Measurements from ENCODE around the gene GXYLT1. TPM values are rescaled to one million over a fixed set of nuclear protein-coding genes. Genes with fewer than 3 reads are reported as not detected.
A peak's percentile ranks its signal among the peaks of the same experiment; 100 is the strongest.
"Not testable (repeated sequence)": the region's sequence is repeated elsewhere in the genome, so short reads cannot be mapped to it uniquely, and the experiment has no call there.

Gene GXYLT1, protein sequence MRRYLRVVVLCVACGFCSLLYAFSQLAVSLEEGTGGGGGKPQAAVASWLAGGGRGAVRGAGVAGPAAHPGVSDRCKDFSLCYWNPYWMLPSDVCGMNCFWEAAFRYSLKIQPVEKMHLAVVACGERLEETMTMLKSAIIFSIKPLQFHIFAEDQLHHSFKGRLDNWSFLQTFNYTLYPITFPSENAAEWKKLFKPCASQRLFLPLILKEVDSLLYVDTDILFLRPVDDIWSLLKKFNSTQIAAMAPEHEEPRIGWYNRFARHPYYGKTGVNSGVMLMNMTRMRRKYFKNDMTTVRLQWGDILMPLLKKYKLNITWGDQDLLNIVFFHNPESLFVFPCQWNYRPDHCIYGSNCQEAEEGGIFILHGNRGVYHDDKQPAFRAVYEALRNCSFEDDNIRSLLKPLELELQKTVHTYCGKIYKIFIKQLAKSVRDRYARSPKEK
- total RNA-seq: 14.3 TPM

DNA sequence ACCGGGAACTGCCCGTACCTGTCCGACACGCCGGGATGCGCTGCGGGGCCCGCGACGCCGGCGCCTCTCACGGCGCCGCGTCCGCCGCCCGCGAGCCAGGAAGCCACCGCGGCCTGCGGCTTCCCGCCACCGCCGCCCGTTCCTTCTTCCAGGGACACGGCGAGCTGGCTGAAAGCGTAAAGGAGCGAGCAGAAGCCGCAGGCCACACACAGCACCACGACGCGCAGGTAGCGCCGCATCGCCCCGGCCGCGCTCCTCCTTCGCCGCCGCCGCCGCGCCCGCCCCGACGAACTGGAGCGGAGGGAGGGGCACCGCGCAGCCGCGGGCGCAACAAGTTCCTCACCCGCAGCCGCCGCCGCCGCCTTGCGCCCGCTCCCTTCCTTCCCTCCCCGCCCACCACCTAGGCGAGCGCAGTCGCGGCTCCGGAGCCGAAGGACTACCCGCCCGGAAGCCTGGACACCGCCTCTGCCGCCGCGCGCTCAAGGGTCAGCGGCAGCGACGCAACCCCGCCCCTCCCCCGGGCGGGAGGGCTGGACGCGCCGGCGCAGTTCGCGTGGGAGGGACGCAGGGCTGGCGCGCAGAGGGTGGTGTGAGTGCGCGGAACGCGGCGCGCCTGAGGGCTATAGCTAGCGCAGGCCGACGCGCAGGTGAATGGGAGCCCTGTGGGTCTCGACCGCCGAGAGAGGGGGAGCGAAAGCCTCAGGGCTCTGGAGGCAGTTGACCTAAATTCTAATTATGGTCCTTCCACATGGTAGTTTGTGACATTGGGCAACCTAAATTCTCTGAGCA lies at the start of gene GXYLT1:
Gene GXYLT1, minus strand, starts transcription at position 467 of the 789 bp plus-strand sequence. Its CDS starts 228 bp downstream, at position 239.
- peak; percentile 90 for DNase-seq

- no peak for DNase-seq
Observed at GRCh38 chr12:42192686-42193085, 48.0 kb upstream of the GXYLT1 start.

GRCh38 chr12:42192258-42192657 lies 47.6 kb upstream of the GXYLT1 start:
- DNase-seq: no peak

DNA sequence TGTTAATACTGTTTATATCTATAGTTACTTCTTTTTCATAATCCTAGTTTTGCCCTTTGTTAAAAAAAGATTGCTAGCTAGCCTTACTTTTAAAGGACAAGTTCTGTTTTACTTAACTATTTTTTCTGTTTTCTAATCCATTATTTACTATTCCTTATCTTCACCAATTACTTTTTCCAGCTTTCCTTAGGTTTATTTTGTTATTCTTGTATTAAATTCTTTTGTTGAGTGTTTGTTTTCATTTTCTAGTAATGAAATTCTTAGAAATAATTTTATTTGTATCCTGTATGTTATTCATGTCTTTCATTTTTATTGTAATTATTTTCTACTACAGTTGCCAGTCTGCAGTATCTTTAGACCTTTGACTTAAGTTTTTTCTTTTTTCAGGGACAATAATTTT lies 45.7 kb upstream of the GXYLT1 start:
- DNase-seq: no peak

DNA sequence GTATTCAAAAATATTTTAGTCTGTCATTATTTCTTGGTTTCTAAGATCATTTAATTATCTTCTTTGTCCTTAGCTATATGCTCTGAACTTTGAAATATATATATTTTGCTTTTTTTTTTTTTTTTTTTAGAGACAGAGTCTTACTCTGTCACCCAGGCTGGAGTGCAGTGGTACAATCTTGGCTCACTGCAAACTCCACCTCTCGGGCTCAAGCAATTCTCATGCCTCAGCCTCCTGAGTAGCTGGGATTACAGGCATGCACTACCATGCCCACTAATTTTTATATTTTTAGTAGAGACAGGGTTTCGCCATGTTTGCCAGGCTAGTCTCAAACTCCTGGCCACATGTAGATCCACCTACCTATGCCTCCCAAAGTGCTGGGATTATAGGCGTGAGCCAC lies 43.6 kb upstream of the GXYLT1 start:
- not testable (repeated sequence) for DNase-seq

- DNase-seq: no peak
Observed at GRCh38 chr12:42187799-42188198, 43.1 kb upstream of the GXYLT1 start.

DNA sequence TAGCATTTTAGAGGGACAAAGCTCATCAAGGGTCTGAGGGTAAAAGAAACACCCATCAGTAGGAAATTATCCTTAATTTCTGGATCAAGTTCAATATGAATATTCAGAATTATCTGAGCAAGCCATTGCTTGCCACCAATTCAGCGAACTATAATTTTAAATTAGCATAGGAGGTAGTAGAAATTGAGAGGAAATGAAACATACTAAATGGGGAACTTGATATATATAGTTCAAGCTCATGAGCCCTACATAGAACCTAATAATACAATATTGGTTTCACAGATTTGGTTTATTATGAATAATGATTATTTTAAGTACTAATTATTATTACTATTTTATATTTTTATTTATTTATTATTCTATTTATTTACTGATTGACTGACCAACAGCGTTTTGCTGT lies 42.1 kb upstream of the GXYLT1 start:
- no peak for DNase-seq

- DNase-seq: no peak
Observed at GRCh38 chr12:42182394-42182793, 37.7 kb upstream of the GXYLT1 start.

DNA sequence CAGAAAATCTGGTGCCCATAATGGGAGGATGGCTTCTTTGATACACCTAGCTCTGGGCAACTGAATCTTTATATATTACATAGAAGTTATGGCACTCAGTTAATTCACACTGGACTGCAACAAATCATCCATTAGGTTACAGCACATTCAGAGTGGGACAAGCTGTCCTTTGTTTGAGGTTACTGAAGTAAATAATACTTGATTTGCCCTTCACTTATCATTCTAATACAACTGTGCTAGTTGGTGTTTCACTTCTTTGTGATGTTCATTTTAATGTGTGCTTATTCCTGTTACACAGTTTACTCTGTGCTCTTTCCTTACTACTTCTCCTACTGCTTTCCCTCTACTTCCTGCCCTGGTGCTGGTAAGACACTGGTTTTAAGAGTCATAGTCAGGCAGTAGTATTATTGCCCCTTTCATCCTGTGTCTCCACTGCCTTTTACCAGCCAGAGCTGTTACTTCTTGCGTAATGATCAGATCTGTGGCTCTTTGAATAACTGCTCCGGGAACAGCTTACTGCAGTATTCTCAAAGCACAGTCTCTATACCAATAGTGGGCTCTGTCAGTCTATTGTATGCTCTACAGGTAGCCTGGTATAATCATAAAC lies 36.4 kb upstream of the GXYLT1 start:
- no peak for DNase-seq

DNA sequence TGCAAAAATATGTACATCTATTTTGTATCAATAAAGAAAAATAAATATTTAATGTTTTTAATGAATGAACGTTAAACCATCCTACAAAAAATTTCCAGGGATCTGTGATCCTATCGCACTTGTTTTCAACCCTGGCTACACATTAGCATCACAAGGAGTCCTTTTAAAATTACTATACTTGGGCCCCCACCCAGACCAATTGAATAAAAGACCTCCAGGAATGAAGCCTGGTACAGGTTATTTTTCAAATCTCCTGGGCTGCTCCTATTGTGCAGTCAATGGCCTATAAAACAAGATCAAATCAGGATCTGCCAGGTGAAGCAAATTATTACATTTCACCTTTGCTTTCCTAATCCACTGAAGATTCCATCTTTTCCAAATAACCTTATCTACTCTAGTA lies 33.4 kb upstream of the GXYLT1 start:
- no peak for DNase-seq

GRCh38 chr12:42174978-42175377 lies 30.3 kb upstream of the GXYLT1 start:
- DNase-seq: no peak

DNA sequence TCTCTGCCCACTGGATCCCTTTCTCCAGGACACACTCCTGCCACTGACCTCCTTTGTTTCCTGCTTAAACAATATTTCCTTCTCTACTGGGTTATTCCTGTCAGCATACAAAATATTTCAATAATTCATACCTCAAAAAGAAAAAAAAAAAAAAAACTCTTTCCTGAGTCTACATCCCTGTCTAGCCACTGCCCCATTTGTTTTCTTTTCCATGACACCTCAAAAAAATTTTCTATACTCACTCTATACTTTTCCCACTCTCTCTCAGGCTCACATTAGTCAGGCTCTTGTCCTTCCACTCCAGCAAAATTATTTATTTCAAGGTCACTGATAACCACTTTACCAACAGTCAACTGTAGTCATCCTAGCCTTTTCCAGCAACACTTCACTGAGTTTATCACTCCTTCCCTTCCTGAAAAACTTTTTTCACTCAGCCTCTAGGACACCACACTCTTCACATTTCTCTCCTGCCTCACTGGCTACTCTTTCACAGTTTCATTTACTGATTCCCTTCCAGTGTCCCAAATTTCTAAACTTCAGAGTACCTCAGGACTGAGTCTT lies 29.4 kb upstream of the GXYLT1 start:
- DNase-seq: no peak

- no peak for DNase-seq
Observed at GRCh38 chr12:42172441-42173210, 28.0 kb upstream of the GXYLT1 start.

- DNase-seq: no peak
Observed at GRCh38 chr12:42167711-42168110, 23.0 kb upstream of the GXYLT1 start.

- DNase-seq: no peak
Observed at GRCh38 chr12:42166501-42166900, 21.8 kb upstream of the GXYLT1 start.

GRCh38 chr12:42163913-42164312 lies 19.2 kb upstream of the GXYLT1 start:
- DNase-seq: no peak

DNA sequence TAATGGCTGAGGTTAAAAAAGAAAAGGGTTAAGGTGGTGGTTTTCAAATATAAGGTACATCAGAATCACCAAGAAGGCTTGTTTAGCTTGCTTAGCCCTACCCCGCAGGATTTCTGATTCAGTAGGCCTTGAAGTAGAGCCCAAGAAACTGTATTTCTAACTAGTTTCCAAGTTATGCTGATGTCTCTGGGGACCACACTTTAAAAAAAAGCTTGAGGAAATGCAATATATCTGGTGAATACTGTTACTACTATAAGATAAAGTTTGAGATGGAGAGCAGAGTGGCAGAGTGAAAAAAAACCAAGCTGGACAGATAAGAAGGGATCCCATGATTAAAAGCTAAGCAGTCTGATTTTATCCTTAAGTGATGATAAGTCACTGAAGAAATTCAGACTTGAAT lies 18.3 kb upstream of the GXYLT1 start:
- no peak for DNase-seq

DNA sequence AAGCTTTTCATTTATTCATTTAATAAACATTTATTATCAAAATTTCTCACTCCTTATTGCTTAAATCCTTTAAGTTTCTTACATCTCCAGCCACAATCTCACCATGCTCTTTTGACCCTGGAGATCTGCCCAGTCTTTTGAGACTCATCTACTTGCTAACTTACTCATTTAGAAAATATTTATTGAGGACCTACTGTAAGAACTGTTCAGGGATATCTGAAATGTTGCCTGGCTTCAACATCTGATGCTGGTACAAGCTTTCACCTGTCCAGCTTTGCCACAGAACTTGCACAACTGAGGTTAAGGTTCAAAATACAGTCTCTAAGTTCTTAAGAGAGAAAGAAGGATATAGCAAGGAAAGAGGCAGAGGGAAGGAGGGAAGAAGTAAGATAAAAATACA lies 17.5 kb upstream of the GXYLT1 start:
- DNase-seq: no peak

DNA sequence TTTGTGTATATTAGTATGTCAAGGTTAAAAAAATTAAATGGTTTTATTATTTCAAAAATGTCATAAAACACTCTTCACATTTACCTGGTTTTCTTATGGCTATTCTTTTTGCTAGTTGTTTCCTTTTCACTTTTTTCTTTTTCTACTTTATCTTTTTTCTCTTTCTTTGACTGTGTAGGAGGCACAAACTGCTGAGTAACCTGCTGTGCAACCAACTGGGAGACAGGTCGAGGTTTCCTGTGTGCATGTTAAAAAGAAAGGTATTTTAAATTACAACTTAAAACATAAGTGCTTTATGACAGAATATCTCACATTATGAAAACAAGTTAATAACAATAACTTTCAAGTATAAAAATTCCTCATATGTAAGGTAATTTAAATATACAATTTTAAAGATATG lies 16.9 kb upstream of the GXYLT1 start:
- DNase-seq: no peak

- no peak for DNase-seq
Observed at GRCh38 chr12:42156232-42156631, 11.6 kb upstream of the GXYLT1 start.

- DNase-seq: no peak
Observed at GRCh38 chr12:42145552-42146215, 1.0 kb upstream of the GXYLT1 start.

DNA sequence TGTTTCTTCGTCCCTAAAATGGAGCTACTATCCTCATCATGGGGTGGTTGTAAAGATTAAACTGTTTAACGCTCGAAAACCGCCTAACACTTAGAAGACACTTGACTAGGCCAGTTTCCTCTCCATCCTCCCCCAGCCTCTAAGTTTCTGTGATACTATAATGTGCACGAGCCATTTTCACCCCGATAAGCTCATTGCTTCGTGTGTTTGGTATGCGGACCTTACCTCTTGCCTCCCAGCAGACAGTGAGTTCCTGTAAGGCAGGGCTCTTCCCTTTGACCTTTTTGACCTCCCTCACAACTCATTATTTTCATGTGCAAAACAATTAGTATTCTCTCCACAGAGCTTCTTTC lies 499 bp upstream of the GXYLT1 start:
- peak; percentile 19 for DNase-seq
